HG03139 (cell line): ENCODE results near the gene ANKRD20A1.
"Not testable (repeated sequence)": the region's sequence is repeated elsewhere in the genome, so short reads cannot be mapped to it uniquely, and the experiment has no call there.

Experiments used
- ATAC-seq: cut with Tn5 transposase; IDR thresholded peaks from one replicate; pipeline ENCODE4 v1.9.1; 2021; ENCODE audit not compliant: unreplicated experiment

Gene ANKRD20A1

GRCh38 chr9:67858871-67859270 lies at the start of gene ANKRD20A1:
ANKRD20A1 (plus strand) TSS chr9:67858931; CDS start chr9:67859427, 496 bp downstream.
- not testable (repeated sequence) for ATAC-seq

DNA sequence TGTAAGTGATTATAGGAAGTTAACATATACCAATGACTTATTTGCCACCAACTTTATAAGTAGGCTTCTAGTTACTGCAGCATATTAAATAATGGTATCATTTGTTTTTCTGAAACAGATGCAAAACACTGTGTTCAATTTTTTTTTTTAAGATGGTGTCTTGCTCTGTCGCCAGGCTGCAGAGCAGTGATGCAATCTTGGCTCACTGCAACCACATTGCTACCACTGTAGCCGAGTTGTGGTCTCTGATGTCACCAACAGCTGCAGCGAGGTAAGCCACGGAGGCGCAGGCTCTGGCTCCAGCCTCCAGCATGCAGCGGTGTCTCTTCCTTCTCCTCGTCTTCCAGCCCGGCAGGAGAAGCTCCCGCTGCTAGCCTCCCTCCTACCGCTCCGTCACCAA lies 26.6 kb upstream of the ANKRD20A1 start:
- ATAC-seq = not testable (repeated sequence)
